ENCODE results near the gene KDM8. TPM values are rescaled to one million over a fixed set of nuclear protein-coding genes. Genes with fewer than 3 reads are reported as not detected.

Gene KDM8
- total RNA-seq, 1 experiment from 2014 or later = 15.5 TPM

DNA sequence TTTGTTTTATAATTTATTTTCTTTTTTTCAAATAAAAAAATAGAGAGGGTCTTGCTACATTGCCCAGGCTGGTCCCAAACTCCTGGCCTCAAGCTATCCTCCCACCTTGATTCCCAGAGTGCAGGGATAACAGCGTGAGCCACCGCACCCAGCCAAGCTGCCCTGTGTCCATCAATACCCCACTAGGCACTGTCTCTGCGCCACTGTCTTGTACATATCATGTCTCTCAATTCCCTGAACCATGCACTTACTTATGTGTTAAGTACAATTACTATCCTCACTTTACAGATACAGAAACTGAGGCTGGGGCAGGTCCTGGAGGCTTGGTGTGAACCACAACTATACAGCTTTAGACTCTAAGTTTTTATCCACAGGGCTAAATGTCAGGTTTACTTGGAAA, 53.5 kb downstream of the KDM8 start:
- H3K4me3 Mint-ChIP-seq = no peak overlapping the region
- H4K91ac ChIP-seq (ENCODE audit: insufficient read length, low read depth, low read length) = no peak overlapping the region
- no peak overlapping the region for H3K27ac ChIP-seq (ENCODE audit: insufficient read length, low read depth, low read length)
- no peak overlapping the region for H3K14ac ChIP-seq (ENCODE audit: insufficient read depth, low read length)
- no peak overlapping the region for H2AFZ ChIP-seq (ENCODE audit: low read length)
- TF ChIP-seq, protein P1, sequence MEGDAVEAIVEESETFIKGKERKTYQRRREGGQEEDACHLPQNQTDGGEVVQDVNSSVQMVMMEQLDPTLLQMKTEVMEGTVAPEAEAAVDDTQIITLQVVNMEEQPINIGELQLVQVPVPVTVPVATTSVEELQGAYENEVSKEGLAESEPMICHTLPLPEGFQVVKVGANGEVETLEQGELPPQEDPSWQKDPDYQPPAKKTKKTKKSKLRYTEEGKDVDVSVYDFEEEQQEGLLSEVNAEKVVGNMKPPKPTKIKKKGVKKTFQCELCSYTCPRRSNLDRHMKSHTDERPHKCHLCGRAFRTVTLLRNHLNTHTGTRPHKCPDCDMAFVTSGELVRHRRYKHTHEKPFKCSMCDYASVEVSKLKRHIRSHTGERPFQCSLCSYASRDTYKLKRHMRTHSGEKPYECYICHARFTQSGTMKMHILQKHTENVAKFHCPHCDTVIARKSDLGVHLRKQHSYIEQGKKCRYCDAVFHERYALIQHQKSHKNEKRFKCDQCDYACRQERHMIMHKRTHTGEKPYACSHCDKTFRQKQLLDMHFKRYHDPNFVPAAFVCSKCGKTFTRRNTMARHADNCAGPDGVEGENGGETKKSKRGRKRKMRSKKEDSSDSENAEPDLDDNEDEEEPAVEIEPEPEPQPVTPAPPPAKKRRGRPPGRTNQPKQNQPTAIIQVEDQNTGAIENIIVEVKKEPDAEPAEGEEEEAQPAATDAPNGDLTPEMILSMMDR (conservative IDR thresholded peaks at IDR 0.05) = no peak
- H3K4me1 Mint-ChIP-seq = peaks cover 15 to 17% of the 10 kb centered on the region in 2 experiments
- H4K8ac ChIP-seq (replicated peaks; ENCODE audit: insufficient read length, low read depth, low read length) = no peak overlapping the region
- H3K27me3 ChIP-seq (ENCODE audit: insufficient read depth, low read length) = no peaks in the 10 kb centered on the region
- H3K9ac ChIP-seq (ENCODE audit: extremely low read depth, insufficient read length, low read length) = no peak overlapping the region
- H2AK5ac ChIP-seq (ENCODE audit: insufficient read length, low read length) = no peak overlapping the region
- H3K4ac ChIP-seq (ENCODE audit: low read depth, low read length) = no peak overlapping the region
- H2BK20ac ChIP-seq (ENCODE audit: low read depth, low read length, poor library complexity, severe bottlenecking) = no peak overlapping the region
- no peak overlapping the region for H3K56ac ChIP-seq (ENCODE audit: insufficient read length, low read depth, low read length)
- DNase-seq = no peak
- no peak overlapping the region for H3K27ac Mint-ChIP-seq
- no peak overlapping the region for H2BK5ac ChIP-seq (ENCODE audit: insufficient read length, low read length)
- H3K9me3 Mint-ChIP-seq = no peaks in the 10 kb centered on the region
- H3K79me2 ChIP-seq (ENCODE audit: insufficient read depth, low read length) = no peaks in the 10 kb centered on the region
- H3K79me1 ChIP-seq (ENCODE audit: insufficient read depth, low read depth, low read length, poor library complexity, severe bottlenecking) = no peaks in the 10 kb centered on the region
- WGBS (ENCODE audit: extremely low coverage, insufficient read length, low lambda C conversion rate) = no CpG with 5 or more reads among the region's 3 CpGs
- H4K5ac ChIP-seq (ENCODE audit: insufficient read length, low read depth, low read length) = no peak overlapping the region
- H2BK12ac ChIP-seq (ENCODE audit: insufficient read length, low read depth, low read length) = no peak overlapping the region
- no peak overlapping the region for H2BK120ac ChIP-seq (ENCODE audit: low read depth, low read length, poor library complexity, severe bottlenecking)
- no peaks in the 10 kb centered on the region for H3K9me3 ChIP-seq (ENCODE audit: control insufficient read depth, low read depth, low read length)
- H3K23ac ChIP-seq (ENCODE audit: insufficient read length, low read depth, low read length) = no peak overlapping the region
- peaks cover 0 to 2% (median 0%) of the 10 kb centered on the region in 3 experiments; a peak in 3 of 7 replicates for H3K36me3 Mint-ChIP-seq (ENCODE audit: insufficient read depth in 1 of 3, low read depth in 3 of 3)
- no peak overlapping the region for H3K18ac ChIP-seq (ENCODE audit: insufficient read length, low read depth, low read length)
- H3T11ph ChIP-seq (ENCODE audit: low read length) = no peak overlapping the region
- no peaks in the 10 kb centered on the region for H3K23me2 ChIP-seq (ENCODE audit: insufficient read length, low read depth, low read length, poor library complexity, severe bottlenecking)
- no peaks in the 10 kb centered on the region for H3K27me3 Mint-ChIP-seq (ENCODE audit: low read depth)
- H2BK15ac ChIP-seq (ENCODE audit: low read depth, low read length) = no peak overlapping the region
- H3K4me1 ChIP-seq (ENCODE audit: insufficient read depth, low read length) = peaks cover 3% of the 10 kb centered on the region; the same call in 1 of the 2 replicates
- no peaks in the 10 kb centered on the region for H4K20me1 ChIP-seq (ENCODE audit: control insufficient read depth, insufficient read depth, insufficient read length)
- H3K4me2 ChIP-seq (ENCODE audit: insufficient read depth, insufficient read length, low read length) = no peak overlapping the region
